ENCODE data around the gene TRMT11.

TRMT11 gene

GRCh38 chr6:125944434-125944816 is 41.9 kb upstream of the TRMT11 start:
- no peaks in the 10 kb centered on the region for H3K9me3 ChIP-seq (replicated peaks; ENCODE audit: insufficient read depth, low read length)
- H3K4me3 ChIP-seq (ENCODE audit: low read length) = no peak overlapping the region
- H3K36me3 ChIP-seq (replicated peaks; ENCODE audit: insufficient read depth, low read length) = no peaks in the 10 kb centered on the region
- no peak for TF ChIP-seq EZH2 (optimal IDR thresholded peaks at IDR 0.05; ENCODE audit: low read depth, low read length)
- TF ChIP-seq EZH2phosphoT487 (IDR thresholded peaks at IDR 0.05; ENCODE audit: low read length) = no peak
- TF ChIP-seq CTCF (IDR thresholded peaks at IDR 0.05; ENCODE audit: low read length) = no peak
- DNase-seq = no peak
- no peaks in the 10 kb centered on the region for H3K27me3 ChIP-seq (replicated peaks; ENCODE audit: insufficient read depth, low read length)
- no peaks in the 10 kb centered on the region for H3F3A ChIP-seq (ENCODE audit: insufficient read depth, low read length)
- no peaks in the 10 kb centered on the region for H3K9me2 ChIP-seq (replicated peaks; ENCODE audit: insufficient read depth, low read length)
- H2AFZ ChIP-seq (ENCODE audit: low read length) = no peak overlapping the region
- no peaks in the 10 kb centered on the region for H3K4me1 ChIP-seq (ENCODE audit: low read length)
- H3K27ac ChIP-seq (ENCODE audit: low read length) = no peak overlapping the region
- H4K20me1 ChIP-seq (ENCODE audit: insufficient read depth, low read length) = no peaks in the 10 kb centered on the region
- H3K9ac ChIP-seq (ENCODE audit: low read length) = no peak overlapping the region
- no peak overlapping the region for H3K4me2 ChIP-seq (ENCODE audit: low read depth, low read length)
- no peaks in the 10 kb centered on the region for H3K79me2 ChIP-seq (ENCODE audit: low read length)

- no peaks in the 10 kb centered on the region for H4K20me1 ChIP-seq (ENCODE audit: insufficient read depth, low read length)
- no peaks in the 10 kb centered on the region for H3K79me2 ChIP-seq (ENCODE audit: low read length)
- no peaks in the 10 kb centered on the region for H3K36me3 ChIP-seq (replicated peaks; ENCODE audit: insufficient read depth, low read length)
- no peaks in the 10 kb centered on the region for H3F3A ChIP-seq (ENCODE audit: insufficient read depth, low read length)
- H3K9me2 ChIP-seq (replicated peaks; ENCODE audit: insufficient read depth, low read length) = no peaks in the 10 kb centered on the region
- H3K27ac ChIP-seq (ENCODE audit: low read length) = no peak overlapping the region
- no peak overlapping the region for H2AFZ ChIP-seq (ENCODE audit: low read length)
- no peaks in the 10 kb centered on the region for H3K9me3 ChIP-seq (replicated peaks; ENCODE audit: insufficient read depth, low read length)
- no peaks in the 10 kb centered on the region for H3K4me1 ChIP-seq (ENCODE audit: low read length)
- no peak for DNase-seq
- TF ChIP-seq EZH2phosphoT487 (IDR thresholded peaks at IDR 0.05; ENCODE audit: low read length) = no peak
- no peak for TF ChIP-seq EZH2 (optimal IDR thresholded peaks at IDR 0.05; ENCODE audit: low read depth, low read length)
- no peak for TF ChIP-seq CTCF (IDR thresholded peaks at IDR 0.05; ENCODE audit: low read length)
- no peaks in the 10 kb centered on the region for H3K27me3 ChIP-seq (replicated peaks; ENCODE audit: insufficient read depth, low read length)
- H3K4me3 ChIP-seq (ENCODE audit: low read length) = no peak overlapping the region
- H3K9ac ChIP-seq (ENCODE audit: low read length) = no peak overlapping the region
- no peak overlapping the region for H3K4me2 ChIP-seq (ENCODE audit: low read depth, low read length)
Measured at GRCh38 chr6:125944896-125945295, 41.4 kb upstream of the TRMT11 start.

GRCh38 chr6:125945378-125946141 is 40.8 kb upstream of the TRMT11 start:
- H3K4me3 ChIP-seq (ENCODE audit: low read length) = no peak overlapping the region
- TF ChIP-seq CTCF (IDR thresholded peaks at IDR 0.05; ENCODE audit: low read length) (no peak), EZH2 (optimal IDR thresholded peaks at IDR 0.05; ENCODE audit: low read depth, low read length) (no peak), EZH2phosphoT487 (IDR thresholded peaks at IDR 0.05; ENCODE audit: low read length) (no peak)
- no peaks in the 10 kb centered on the region for H3K9me3 ChIP-seq (replicated peaks; ENCODE audit: insufficient read depth, low read length)
- no peaks in the 10 kb centered on the region for H3K4me1 ChIP-seq (ENCODE audit: low read length)
- no peak overlapping the region for H2AFZ ChIP-seq (ENCODE audit: low read length)
- no peaks in the 10 kb centered on the region for H3F3A ChIP-seq (ENCODE audit: insufficient read depth, low read length)
- H3K36me3 ChIP-seq (replicated peaks; ENCODE audit: insufficient read depth, low read length) = no peaks in the 10 kb centered on the region
- no peaks in the 10 kb centered on the region for H4K20me1 ChIP-seq (ENCODE audit: insufficient read depth, low read length)
- H3K4me2 ChIP-seq (ENCODE audit: low read depth, low read length) = no peak overlapping the region
- no peak overlapping the region for H3K9ac ChIP-seq (ENCODE audit: low read length)
- DNase-seq = no peak
- H3K9me2 ChIP-seq (replicated peaks; ENCODE audit: insufficient read depth, low read length) = no peaks in the 10 kb centered on the region
- no peak overlapping the region for H3K27ac ChIP-seq (ENCODE audit: low read length)
- no peaks in the 10 kb centered on the region for H3K79me2 ChIP-seq (ENCODE audit: low read length)
- no peaks in the 10 kb centered on the region for H3K27me3 ChIP-seq (replicated peaks; ENCODE audit: insufficient read depth, low read length)
